HG03280 (cell line): ENCODE results near the gene ACBD6.
"Not testable (repeated sequence)": the region's sequence is repeated elsewhere in the genome, so short reads cannot be mapped to it uniquely, and the experiment has no call there.

ENCODE experiments used
- ATAC-seq: cut with Tn5 transposase; IDR thresholded peaks from one replicate; pipeline ENCODE4 v1.9.1; 2021; ENCODE audit warnings: mild to moderate bottlenecking, moderate library complexity; ENCODE audit not compliant: unreplicated experiment

ACBD6 gene, protein sequence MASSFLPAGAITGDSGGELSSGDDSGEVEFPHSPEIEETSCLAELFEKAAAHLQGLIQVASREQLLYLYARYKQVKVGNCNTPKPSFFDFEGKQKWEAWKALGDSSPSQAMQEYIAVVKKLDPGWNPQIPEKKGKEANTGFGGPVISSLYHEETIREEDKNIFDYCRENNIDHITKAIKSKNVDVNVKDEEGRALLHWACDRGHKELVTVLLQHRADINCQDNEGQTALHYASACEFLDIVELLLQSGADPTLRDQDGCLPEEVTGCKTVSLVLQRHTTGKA

DNA sequence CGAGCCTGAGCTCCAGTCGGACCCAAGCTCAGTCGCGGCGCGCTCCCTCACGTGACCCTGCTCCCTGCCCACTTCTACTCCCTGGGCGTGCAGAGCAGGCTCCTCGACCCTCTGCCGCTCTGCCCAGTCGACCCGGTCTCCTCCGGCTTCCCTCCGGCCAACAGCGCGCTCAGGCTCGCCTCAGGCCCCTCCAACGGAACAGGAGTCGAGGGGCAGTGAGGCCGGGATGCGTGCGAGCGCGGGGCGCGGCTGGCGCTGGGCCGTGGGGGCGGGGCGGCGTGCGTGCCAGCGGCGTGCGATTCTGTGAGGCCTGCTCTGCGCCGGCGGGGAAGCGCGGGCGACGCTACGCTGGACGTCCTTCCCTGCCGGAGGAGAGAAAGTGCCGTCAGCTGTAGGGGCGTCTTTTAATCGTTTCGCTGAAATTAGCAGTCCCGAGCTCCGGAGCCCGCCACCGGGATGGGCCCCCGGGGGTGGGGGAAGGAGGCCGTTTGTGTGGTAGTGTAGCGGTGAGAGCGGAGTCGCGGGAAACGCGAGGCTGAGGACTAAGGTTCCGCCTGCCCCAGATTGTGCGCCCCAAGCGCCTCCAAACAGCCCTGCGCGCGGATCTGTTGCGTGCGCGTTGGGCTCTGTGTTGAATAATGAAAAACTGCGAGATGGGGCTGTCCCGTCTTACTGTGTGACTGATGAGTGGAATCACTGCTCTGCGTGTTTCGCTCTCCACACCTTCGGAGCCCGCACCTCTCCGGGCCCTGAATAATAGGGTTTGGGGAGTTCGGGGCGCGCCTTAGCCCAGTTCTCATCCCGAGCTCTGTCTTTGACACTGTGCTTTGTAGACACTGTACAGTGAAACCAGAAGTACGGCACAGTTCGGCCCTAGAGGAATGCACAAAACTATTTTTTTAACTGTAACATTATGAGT is at the start of gene ACBD6:
Gene ACBD6, minus strand, starts transcription at position 217 of the 919 bp plus-strand sequence. CDS start 311 bp downstream, outside the sequence.
- ATAC-seq = peak; percentile 80

DNA sequence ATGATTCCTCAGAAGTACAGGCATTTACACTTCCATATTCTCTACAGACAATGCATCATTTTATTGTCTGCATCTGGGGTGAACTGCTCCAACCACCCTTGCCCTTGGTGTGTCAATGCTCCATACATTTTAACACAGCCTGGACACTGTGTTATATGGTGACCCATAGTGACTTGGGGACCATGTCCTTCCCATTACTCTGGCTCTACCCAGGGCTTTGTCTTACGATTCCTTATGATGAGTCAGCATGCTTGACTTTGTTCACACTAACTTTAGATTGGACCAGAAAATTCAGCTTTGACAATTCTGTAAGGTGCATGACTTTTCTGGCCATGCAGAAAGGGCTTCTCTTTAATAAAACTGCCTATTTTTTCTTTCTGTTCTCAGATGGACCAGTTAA is 49.6 kb upstream of the ACBD6 start:
- ATAC-seq = no peak

DNA sequence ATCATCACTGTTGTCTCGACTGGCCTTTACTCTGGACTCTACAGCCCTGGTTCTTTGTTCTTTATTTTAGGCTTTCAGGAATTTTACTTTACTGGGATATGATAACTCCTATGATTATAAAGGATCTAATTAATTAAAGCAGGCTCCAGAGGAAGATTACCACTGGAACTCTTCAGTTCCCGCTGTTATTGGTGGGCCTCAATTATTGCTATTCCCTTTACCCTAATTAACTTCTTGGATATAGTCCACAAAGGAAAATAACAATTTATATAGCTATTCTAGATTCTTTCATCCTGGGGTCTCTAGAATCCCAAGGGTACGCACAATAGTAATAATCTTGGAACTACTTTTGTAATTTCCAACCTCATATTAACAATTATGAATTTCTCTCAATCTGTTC is 47.9 kb upstream of the ACBD6 start:
- ATAC-seq = no peak

DNA sequence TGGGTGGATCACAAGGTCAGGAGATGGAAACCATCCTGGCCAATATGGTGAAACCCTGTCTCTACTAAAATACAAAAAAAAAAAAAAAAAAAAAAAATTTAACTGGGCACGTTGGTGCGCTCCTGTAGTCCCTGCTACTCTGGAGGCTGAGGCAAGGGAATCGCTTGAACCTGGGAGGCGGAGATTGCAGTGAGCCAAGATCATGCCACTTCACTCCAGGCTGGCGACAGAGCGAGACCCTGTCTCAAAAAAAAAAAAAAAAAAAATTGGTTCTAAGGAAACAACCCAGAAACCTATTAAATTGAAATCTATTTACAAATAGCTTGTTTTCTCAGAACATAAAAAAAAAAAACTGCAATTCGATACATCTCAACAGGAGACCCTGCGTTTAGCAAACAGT is 47.4 kb upstream of the ACBD6 start:
- ATAC-seq = not testable (repeated sequence)

DNA sequence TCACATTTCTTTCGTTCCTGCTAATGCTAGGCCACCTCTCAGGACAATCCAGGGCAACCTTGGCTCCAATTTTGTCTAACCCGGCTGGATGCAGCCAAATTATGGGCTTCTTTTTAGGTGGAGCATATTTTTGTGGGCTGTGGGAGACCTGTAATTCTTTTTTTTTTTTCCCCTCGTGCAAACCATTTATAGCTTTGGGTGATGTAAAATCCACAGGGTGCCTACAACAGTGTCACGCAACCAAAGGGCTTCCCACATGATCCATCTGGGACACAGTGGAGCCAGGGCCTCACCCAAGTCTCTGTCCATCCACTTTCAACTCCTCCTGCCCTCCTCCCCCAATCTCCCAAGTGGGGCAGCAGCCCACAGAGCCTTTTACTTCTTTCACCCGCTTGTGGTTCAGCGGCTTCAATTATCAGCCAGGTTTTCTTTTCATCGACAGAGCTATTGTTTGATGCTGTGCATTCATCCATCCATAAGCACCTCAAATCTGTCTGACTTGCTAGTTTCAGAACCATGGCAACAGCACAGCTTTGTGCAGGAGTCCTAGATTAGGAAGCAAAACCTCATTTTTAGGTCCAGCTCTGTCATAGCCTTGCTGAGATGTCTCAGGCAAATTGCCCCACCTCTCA is 46.4 kb upstream of the ACBD6 start:
- ATAC-seq = no peak

DNA sequence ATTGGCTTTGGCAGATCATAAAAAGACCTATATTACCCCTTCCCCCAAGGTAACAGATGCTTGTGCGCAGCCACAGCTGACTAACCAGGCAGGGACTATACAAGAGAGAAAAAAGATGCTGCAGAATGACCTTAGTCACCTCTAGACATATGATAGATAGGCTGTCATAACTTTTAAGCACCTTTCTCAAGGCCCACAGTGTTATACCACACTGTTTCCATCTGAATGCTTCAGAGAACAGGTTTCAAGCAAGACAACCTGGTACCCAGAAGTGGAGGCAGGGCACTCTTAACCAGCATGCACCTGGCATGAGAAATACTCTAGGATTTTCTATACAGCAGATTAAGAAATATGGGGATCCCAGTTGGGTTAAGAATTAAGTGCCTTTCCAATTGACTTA is 43.6 kb upstream of the ACBD6 start:
- no peak for ATAC-seq

DNA sequence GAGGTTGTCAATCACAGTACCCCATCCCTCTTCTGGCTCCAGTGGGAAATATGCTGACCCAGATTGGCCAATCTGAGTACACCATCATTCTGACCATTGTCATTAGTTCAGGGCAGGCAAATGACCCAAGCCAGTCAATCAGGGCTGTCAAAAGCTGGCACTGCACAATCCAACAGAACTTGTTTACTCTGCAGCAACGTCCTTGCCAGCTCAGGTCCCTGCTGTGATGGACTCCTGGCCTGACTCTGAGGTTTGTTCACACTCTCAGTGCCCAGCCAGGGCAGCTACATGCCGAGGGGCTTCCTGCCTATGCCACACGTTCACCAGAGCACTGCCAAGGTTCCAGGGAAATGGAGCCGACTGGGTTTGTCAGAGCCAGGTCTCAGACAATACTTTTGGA is 41.7 kb upstream of the ACBD6 start:
- ATAC-seq = no peak

DNA sequence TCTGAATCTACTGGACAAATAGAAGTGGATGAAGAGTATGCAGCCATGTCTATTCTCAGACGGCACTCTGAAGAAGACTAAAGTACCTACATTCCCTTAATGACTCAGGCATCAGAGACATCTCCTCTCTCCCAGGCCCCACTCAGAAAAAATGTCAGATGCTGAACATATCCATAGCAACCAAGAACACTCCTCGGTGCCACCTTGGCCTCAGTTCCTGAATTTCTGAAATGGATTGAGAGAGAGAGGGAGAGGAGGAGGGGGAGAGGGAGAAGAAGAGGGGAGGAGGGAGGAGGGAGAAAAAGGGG is 40.4 kb upstream of the ACBD6 start:
- no peak for ATAC-seq

DNA sequence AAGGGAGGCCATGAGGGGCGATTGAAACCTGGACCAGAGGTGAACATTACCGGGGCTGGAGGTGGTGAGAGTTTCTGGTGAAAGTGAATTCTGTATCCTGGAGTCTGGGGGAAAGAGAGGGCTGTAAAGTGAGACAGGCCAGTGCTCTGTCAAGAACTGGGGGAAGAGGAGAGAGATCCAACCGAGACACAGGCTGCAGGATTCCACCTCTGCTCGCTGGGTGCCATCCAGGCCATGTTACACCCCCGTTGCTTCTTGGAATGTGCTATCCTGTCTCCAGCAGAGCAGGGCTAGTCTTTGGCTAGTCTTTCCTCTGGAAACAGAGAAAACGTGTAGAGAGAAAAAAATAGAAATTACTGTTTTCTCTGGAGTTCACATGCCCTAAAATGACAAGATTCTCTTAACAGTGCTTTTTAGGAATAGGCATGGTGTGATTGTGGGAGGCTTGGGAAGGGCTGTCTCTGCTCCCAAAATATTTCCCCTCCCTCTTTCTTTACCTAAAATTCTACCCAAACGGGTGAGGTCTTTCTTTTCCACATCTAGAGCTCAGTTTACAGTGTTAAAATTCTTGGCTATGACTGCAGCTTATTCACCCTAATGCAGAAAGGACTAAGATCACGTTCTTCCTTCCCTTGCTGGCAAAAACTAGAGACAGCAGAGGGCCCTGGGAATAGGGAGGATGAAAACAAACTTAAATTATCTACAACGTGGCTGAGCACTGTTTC is 39.9 kb upstream of the ACBD6 start:
- ATAC-seq = no peak

DNA sequence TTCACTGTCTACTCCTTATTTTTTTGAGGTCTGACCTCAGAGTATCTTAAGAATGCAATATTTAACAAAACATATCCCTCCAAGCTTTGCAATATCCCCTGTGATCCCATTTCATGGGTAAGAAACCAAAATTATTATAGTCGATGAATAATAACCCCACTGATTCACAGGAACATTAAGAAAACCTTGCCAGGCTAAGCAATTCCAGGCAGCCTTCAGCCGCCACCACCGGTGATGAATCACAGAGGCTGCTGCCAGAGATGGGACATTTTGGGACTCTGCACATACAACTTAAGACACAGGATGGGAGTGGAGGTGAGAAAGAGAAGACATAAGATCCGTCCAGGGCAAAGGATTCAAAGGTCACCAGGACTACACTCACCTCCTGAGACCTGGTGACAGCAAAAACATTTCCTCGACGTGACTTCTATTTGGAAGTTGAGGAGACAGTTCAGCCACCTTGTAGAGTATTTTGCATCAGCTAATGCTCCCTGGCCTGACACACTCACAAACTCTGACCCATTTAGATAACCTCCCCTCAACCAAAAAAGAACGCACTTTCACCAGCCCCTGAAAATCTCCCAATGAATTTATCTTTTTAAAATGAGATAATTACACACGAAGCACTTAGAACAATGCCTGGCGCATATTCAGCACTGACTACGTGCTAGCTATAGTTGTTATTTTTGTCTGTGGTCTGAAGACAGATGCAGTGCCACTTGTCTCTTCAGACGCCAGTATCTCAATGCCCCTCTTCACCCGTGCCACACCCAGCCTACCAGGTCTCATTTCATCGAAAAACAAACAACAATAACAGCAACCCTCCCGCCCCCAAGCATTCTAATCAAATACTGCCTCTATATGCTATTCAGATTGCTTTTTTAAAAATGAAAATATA is 38.6 kb upstream of the ACBD6 start:
- no peak for ATAC-seq

DNA sequence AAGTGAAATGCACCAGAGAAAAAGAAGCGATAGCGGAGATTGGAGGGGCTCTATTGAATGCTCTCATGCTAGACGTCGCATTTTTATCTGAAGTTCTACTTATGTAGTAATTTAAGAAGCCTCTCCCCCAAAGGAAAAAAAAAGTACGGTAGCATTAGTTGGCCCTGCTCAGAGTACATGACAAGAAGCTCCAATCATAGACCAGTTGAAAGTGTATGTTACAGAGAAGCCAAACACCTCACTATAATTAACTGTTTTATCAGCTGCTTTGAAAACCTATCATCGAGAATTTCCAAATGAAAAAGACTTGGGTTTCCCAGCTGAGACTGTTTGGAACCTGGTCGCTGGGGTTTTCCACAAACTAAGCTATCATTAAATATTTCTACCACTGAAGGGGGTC is 36.8 kb upstream of the ACBD6 start:
- ATAC-seq = no peak

DNA sequence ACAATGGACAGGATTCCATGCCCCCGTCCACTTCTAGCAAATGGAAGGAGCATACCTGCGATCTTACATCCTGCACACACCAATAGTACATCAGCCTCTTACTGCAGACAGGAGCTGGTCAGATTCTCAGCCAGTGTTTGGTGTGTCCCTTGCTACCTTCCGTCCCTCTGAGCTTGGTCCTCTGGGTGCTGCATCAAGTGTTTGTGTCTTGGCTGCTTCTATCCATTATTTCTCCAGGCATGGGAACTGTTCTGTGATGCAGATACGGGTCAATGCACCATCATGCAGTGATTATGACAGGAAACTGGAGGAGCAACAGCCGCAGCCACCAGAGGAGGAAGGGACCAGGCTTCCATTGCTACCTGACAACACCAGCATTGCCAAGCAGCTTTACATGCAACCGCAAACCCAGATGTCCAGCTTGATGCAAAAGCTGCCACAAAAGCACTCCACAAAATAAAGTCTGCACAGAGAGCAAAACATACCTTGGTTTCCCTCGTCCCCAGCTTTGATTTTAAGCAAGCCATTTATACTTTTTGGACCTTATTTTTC is 34.5 kb upstream of the ACBD6 start:
- no peak for ATAC-seq

DNA sequence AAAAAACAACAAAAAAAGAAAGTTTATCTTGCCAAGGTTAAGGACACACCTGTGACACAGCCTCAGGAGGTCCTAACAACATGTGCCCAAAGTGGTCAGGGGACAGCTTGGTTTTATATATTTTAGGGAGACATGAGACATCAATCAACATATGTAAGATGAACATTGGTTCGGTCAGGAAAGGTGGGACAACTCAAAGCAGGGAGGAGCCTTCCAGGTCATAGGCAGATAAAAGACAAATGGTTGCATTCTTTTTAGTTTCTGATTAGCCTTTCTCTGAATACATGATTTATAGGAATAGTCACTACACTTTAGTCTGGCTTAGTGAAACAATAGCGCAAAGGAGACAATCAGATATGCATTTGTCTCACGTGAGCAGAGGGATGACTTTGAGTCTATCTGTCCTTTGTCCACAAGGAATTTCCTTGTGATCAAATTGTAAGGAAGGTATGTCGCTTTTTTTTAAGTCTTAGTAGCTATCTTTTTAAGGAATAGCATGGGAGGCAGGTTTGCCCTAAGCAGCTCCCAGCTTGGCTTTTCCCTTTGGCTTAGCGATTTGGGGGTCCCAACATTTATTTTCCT is 33.1 kb upstream of the ACBD6 start:
- no peak for ATAC-seq

DNA sequence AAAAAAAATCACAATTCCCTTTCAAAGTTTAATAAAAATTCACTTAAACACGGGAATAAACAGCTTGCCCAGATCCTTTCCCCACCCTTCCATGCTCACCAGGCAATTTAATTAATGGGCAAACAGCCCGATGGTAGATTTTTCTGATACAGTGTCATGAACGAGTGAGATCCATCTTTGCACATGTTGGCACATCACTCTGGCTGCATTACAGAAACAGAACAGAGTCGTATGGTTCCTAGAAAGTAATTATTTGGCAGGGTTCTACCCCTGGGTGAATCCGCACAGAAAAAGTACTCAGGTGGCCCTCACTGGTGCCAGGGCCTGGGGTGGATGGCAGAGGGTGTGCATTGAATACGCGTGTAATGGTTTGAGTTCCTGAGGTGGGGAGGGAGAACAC is 31.8 kb upstream of the ACBD6 start:
- ATAC-seq = no peak

DNA sequence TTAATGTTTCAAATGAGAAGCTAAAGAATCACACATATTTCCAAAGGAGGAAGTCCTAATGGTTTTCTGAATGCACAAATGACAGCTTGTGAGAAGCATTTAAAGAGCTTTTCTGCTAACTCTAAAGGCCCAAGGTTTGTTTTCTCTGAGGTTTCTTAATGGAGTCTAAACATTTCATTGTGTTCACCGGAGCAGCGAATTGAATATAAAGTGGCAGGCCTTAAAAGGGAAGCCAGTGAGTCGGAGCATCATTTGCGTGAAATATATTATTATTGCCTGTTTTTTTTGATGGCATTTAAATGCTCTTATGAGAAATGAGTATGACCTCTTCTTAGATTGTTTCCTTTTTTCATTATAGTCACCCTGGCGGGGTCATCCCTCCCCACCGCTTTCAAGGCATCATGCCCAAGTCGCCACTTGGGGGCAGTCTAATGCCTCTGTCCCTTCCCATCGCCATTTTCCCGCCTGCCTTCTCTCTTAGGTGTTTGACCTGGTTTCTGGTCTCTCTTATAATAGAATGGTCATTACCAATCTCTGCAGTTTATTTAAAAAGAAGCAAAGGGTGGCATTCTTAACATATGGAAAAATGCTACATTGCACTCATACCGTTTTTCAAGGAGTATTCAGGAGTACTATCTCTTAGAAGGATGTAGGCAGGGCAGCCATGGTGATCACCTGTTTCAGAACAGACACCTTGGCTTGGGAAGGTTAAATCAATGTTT is 31.1 kb upstream of the ACBD6 start:
- peak; percentile 85 for ATAC-seq

DNA sequence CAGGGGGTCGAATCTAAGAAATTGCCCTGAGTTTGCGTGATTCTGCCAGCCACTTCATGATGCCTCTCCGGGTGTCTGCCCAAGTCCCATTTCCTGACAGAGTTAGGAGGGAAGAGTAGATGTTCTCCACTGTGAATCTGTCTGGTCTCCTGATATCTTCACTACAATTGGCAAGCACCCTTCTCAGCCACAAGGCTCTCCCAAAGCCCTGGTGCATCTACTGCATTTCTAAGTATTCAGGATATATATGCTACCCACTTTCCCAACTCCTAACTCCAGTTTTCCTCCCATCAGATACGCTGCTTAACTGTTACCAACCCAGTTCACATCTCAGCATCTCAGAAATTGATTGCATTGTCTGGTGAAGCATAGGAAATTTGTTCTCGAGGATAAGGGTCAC is 30.5 kb upstream of the ACBD6 start:
- ATAC-seq = no peak

DNA sequence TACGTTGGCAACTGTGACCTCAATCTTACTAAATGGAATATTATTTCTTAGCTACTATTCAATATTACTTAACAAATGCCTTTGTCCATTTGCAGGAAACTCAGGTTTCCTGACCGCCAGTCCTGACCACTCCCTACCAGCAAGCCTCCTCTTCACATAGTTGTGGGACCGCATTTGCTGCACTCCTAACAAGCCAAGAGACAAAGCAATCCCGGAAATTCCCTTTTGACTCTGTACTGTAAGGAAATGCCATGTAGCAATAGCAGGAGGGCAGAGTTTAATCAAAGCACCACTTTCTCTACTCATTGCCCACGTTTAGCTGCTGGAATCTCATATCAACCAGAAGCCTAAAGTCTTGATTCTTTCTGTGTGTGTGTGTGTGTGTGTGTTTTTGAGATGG is 28.1 kb upstream of the ACBD6 start:
- ATAC-seq = no peak

DNA sequence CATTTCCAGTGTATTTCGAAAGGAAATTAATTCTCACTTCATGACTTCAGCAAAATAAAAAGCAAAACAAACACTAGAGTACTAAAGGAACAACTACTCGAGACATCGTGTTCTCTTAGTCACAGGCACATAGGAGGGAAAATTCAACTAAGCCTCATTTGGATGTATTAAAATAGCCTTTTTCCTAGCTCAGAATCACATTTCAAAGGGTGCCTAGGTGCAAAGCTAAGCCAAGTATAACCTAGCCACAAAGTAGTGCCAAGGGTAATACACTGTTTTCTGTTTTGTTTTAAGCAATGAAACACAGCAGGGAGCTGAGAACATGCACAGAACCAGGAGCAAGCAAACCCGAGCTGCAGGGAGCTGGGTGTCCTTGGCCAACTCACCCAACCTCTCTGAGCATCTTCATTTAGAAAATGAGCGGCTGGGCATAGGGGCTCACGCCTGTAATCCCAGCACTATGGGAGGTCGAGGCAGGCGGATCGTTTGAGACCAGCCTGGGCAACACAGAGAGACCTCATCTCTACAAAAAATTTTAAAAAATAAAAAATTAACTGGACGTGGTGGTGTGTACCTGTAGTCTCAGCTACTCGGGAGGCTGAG is 26.6 kb upstream of the ACBD6 start:
- ATAC-seq = no peak
